Measurements from ENCODE around the gene SDK1. TPM values are rescaled to one million over a fixed set of nuclear protein-coding genes. Genes with fewer than 3 reads are reported as not detected.

SDK1 gene
- total RNA-seq, 1 experiment from 2014 or later: 9.3 TPM

- CTCF ChIA-PET: no interaction called here
These were observed 659.2 kb downstream of the SDK1 start for GRCh38 chr7:3960050-3960763.

More at GRCh38 chr7:3960050-3960763, 659.2 kb downstream of the SDK1 start:
- H3K36me3 Mint-ChIP-seq: no peaks in the 10 kb centered on the region
- H3K4me3 Mint-ChIP-seq: no peak overlapping the region
- no peaks in the 10 kb centered on the region for H3K9me3 Mint-ChIP-seq
- no peaks in the 10 kb centered on the region for H3K27me3 Mint-ChIP-seq (ENCODE audit: low read depth)
- H3K4me1 Mint-ChIP-seq: no peaks in the 10 kb centered on the region
- no peak overlapping the region for H3K27ac Mint-ChIP-seq
- POLR2A ChIA-PET: interaction anchor here (0.6 kb wide), 1 partner anchor 8 kb away, joined by 3 read pairs; no protein-coding TSS in a partner anchor
- ATAC-seq: no peak
- DNase-seq (ENCODE audit: low spot score): no peak
- TF ChIP-seq ATF1 (CRISPR knock-in tag; IDR thresholded peaks at IDR 0.05) (no peak), USF2 (CRISPR knock-in tag; IDR thresholded peaks at IDR 0.05) (no peak), ZNF396 (CRISPR knock-in tag; IDR thresholded peaks at IDR 0.05; ENCODE audit: borderline replicate concordance) (no peak), FOXK1 (CRISPR knock-in tag; IDR thresholded peaks at IDR 0.05) (no peak), ZBTB43 (CRISPR knock-in tag; IDR thresholded peaks at IDR 0.05) (no peak), MYBL2 (CRISPR knock-in tag; IDR thresholded peaks at IDR 0.05) (no peak), ZNF416 (CRISPR knock-in tag; IDR thresholded peaks at IDR 0.05) (no peak), EMX1 (CRISPR knock-in tag; IDR thresholded peaks at IDR 0.05) (no peak), ZNF138 (CRISPR knock-in tag; conservative IDR thresholded peaks at IDR 0.05) (no peak), ZSCAN18 (CRISPR knock-in tag; IDR thresholded peaks at IDR 0.05) (no peak), E2F4 (CRISPR knock-in tag; IDR thresholded peaks at IDR 0.05; ENCODE audit: borderline replicate concordance, low read depth) (no peak), ZNF532 (CRISPR knock-in tag; IDR thresholded peaks at IDR 0.05; ENCODE audit: borderline replicate concordance) (no peak), OVOL2 (CRISPR knock-in tag; IDR thresholded peaks at IDR 0.05; ENCODE audit: borderline replicate concordance) (no peak), ZNF423 (CRISPR knock-in tag; IDR thresholded peaks at IDR 0.05) (no peak), PREB (CRISPR knock-in tag; IDR thresholded peaks at IDR 0.05; ENCODE audit: borderline replicate concordance) (no peak), ETV6 (CRISPR knock-in tag; IDR thresholded peaks at IDR 0.05) (no peak), ZNF121 (CRISPR knock-in tag; IDR thresholded peaks at IDR 0.05) (no peak)

Data from WTC11 (cell line).